WTC11 (cell line): ENCODE results near the gene CDA. TPM values are rescaled to one million over a fixed set of nuclear protein-coding genes. Genes with fewer than 3 reads are reported as not detected.

Source experiments
- ATAC-seq: fragments of 200-7000 bp; cut with Tn5 transposase; 2 replicates; pipeline ENCODE4 v1.10.0; 2021; ENCODE audit warnings: mild to moderate bottlenecking, moderate library complexity
- CTCF ChIA-PET: fragments of 300-600 bp; sonication (Branson Sonifier 250); formaldehyde crosslinking; loops from one replicate; lab custom pipeline; 2021; ENCODE audit warnings: antibody characterized with exemption; lab: Charles Lee
- POLR2A ChIA-PET: fragments of 350-600 bp; sonication (Branson Sonifier 250); formaldehyde crosslinking; loops from one replicate; lab custom pipeline; 2021; ENCODE audit warnings: antibody characterized with exemption; lab: Charles Lee
- DNase-seq: peaks from one replicate; pipeline ENCODE4 v3.0.0; 2021; ENCODE audit warnings: low spot score
- H3K27ac Mint-ChIP-seq: 2 replicates; pipeline ENCODE4 v1.8.0; 2021; ENCODE audit warnings: mixed read lengths
- H3K27me3 Mint-ChIP-seq: 2 replicates; pipeline ENCODE4 v1.8.0; 2021; ENCODE audit warnings: low read depth, mild to moderate bottlenecking, moderate library complexity, mixed read lengths
- H3K36me3 Mint-ChIP-seq: 2 replicates; pipeline ENCODE4 v1.8.0; 2021; ENCODE audit warnings: mixed read lengths
- H3K4me1 Mint-ChIP-seq: 2 replicates; pipeline ENCODE4 v1.8.0; 2022; ENCODE audit warnings: mixed read lengths
- H3K4me3 Mint-ChIP-seq: 2 replicates; pipeline ENCODE4 v1.8.0; 2021; ENCODE audit warnings: mild to moderate bottlenecking, moderate library complexity, mixed read lengths
- H3K9me3 Mint-ChIP-seq: 2 replicates; pipeline ENCODE4 v1.8.0; 2021; ENCODE audit warnings: mixed read lengths
- CREM ChIP-seq: sonication (generic); formaldehyde crosslinking; IDR thresholded peaks from 2 replicates; pipeline ENCODE4 v1.8.1; 2022; ENCODE audit warnings: mild to moderate bottlenecking, missing genetic modification reagents, moderate library complexity
- ELF4 ChIP-seq: sonication (generic); formaldehyde crosslinking; IDR thresholded peaks from 2 replicates; pipeline ENCODE4 v1.8.1; 2022; ENCODE audit warnings: low read depth, mild to moderate bottlenecking, moderate library complexity, missing genetic modification reagents
- ETV6 ChIP-seq: sonication (generic); formaldehyde crosslinking; IDR thresholded peaks from 2 replicates; pipeline ENCODE4 v1.8.1; 2022; ENCODE audit warnings: mild to moderate bottlenecking, missing genetic modification reagents
- FOXK1 ChIP-seq: sonication (generic); formaldehyde crosslinking; IDR thresholded peaks from 2 replicates; pipeline ENCODE4 v1.8.0; 2022; ENCODE audit warnings: mild to moderate bottlenecking, moderate library complexity, missing genetic modification reagents
- HMGA2 ChIP-seq: fragments of 250-450 bp; sonication (Bioruptor Pico); IDR thresholded peaks from 2 replicates; pipeline ENCODE4 v1.4.0; 2021; ENCODE audit warnings: mild to moderate bottlenecking, moderate library complexity
- IRF2 ChIP-seq: sonication (generic); formaldehyde crosslinking; IDR thresholded peaks from 2 replicates; pipeline ENCODE4 v1.8.0; 2022; ENCODE audit warnings: low read depth, missing genetic modification reagents, borderline replicate concordance
- JAZF1 ChIP-seq: fragments of 250-450 bp; sonication (Bioruptor Pico); IDR thresholded peaks from 2 replicates; pipeline ENCODE4 v1.9.0; 2021; ENCODE audit warnings: moderate library complexity, mild to moderate bottlenecking, inconsistent platforms
- NFATC4 ChIP-seq: fragments of 250-450 bp; sonication (Bioruptor Pico); IDR thresholded peaks from 2 replicates; pipeline ENCODE4 v1.9.0; 2021; ENCODE audit warnings: mild to moderate bottlenecking
- NR1H2 ChIP-seq: sonication (generic); formaldehyde crosslinking; IDR thresholded peaks from 2 replicates; pipeline ENCODE4 v1.9.0; 2021; ENCODE audit warnings: mild to moderate bottlenecking, moderate library complexity, missing genetic modification reagents
- RORB ChIP-seq: fragments of 250-450 bp; sonication (Bioruptor Pico); IDR thresholded peaks from 2 replicates; pipeline ENCODE4 v1.9.0; 2021; ENCODE audit warnings: mild to moderate bottlenecking
- TCF7 ChIP-seq: sonication (generic); formaldehyde crosslinking; IDR thresholded peaks from 2 replicates; pipeline ENCODE4 v1.8.0; 2022; ENCODE audit warnings: mild to moderate bottlenecking, low read depth, missing genetic modification reagents, moderate library complexity
- ZBTB21 ChIP-seq: sonication (generic); formaldehyde crosslinking; IDR thresholded peaks from 2 replicates; pipeline ENCODE4 v1.8.1; 2023; ENCODE audit warnings: mild to moderate bottlenecking, missing genetic modification reagents, borderline replicate concordance
- ZNF138 ChIP-seq: sonication (generic); formaldehyde crosslinking; conservative IDR thresholded peaks from 2 replicates; pipeline ENCODE4 v1.8.1; 2022; ENCODE audit warnings: mild to moderate bottlenecking, moderate library complexity, missing genetic modification reagents
- ZNF317 ChIP-seq: sonication (generic); formaldehyde crosslinking; IDR thresholded peaks from 2 replicates; pipeline ENCODE4 v1.8.1; 2023; ENCODE audit warnings: low read depth, mild to moderate bottlenecking, moderate library complexity, missing genetic modification reagents, borderline replicate concordance
- ZNF396 ChIP-seq: fragments of 250-450 bp; sonication (Bioruptor Pico); IDR thresholded peaks from 2 replicates; pipeline ENCODE4 v1.8.0; 2021; ENCODE audit warnings: mild to moderate bottlenecking, moderate library complexity, borderline replicate concordance
- ZNF423 ChIP-seq: fragments of 250-450 bp; sonication (Bioruptor Pico); IDR thresholded peaks from 2 replicates; pipeline ENCODE4 v2.1.2; 2022; ENCODE audit warnings: mild to moderate bottlenecking, moderate library complexity
- ZNF671 ChIP-seq: fragments of 250-450 bp; sonication (Bioruptor Pico); IDR thresholded peaks from 2 replicates; pipeline ENCODE4 v1.8.0; 2021; ENCODE audit warnings: mild to moderate bottlenecking
- total RNA-seq: library from RNA; stranded (reverse); gene quantifications from 3 replicates; pipeline ENCODE4 v1.2.3, GENCODE V29; 2021
- TF ChIP-seq, protein P1 (sequence below): sonication (generic); formaldehyde crosslinking; IDR thresholded peaks from 2 replicates; pipeline ENCODE4 v1.8.1; 2023; ENCODE audit warnings: mild to moderate bottlenecking, missing genetic modification reagents, moderate library complexity
- TF ChIP-seq, protein P2 (sequence below): fragments of 250-450 bp; sonication (Bioruptor Pico); IDR thresholded peaks from 2 replicates; pipeline ENCODE4 v1.8.0; 2021; ENCODE audit warnings: mild to moderate bottlenecking
- TF ChIP-seq, protein P3 (sequence below): sonication (generic); formaldehyde crosslinking; IDR thresholded peaks from 2 replicates; pipeline ENCODE4 v1.8.0; 2023; ENCODE audit warnings: missing genetic modification reagents, mild to moderate bottlenecking, borderline replicate concordance
- TF ChIP-seq, protein P4 (sequence below): sonication (generic); formaldehyde crosslinking; IDR thresholded peaks from 2 replicates; pipeline ENCODE4 v1.8.1; 2023; ENCODE audit warnings: mild to moderate bottlenecking, missing genetic modification reagents, moderate library complexity
- TF ChIP-seq, protein P5 (sequence below): sonication (generic); formaldehyde crosslinking; conservative IDR thresholded peaks from 2 replicates; pipeline ENCODE4 v1.8.1; 2022; ENCODE audit warnings: mild to moderate bottlenecking, missing genetic modification reagents
- TF ChIP-seq, protein P6 (sequence below): sonication (generic); formaldehyde crosslinking; IDR thresholded peaks from 2 replicates; pipeline ENCODE4 v1.8.0; 2022; ENCODE audit warnings: mild to moderate bottlenecking, missing genetic modification reagents

Gene CDA
- total RNA-seq, 1 experiment from 2014 or later = 12.5 TPM

DNA sequence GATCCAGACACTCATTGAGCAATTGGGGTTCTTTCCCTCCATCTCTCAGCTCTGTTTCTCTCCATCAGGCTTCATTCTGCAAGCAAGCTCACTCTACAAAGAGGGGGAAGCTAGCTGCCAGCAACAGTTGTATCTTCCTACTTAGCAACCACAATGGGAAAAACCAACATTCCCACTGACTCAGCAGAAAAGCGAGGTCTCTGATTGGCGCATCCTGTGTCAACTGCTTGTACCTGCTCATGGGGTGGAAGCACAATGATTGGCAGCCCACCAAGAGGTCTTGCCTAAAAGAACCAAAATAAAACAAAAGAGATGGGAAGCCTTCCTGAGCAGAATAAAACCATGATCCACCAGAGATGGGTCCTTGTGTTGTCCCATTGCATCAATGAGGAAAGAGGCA lies 4.0 kb upstream of the CDA start:
- no peak for ATAC-seq
- Mint-ChIP-seq H3K36me3 (no peaks in the 10 kb centered on the region), H3K4me3 (no peak overlapping the region), H3K4me1 (peaks cover 27% of the 10 kb centered on the region), H3K27ac (no peak overlapping the region), H3K27me3 (peaks cover 2% of the 10 kb centered on the region; the same call in 1 of the 2 replicates), H3K9me3 (no peaks in the 10 kb centered on the region)
- ChIA-PET CTCF (interaction anchor here (2.5 to 3.2 kb wide), 2 partner anchors 10 to 49 kb away, joined by 8 to 14 read pairs; no protein-coding TSS in a partner anchor), POLR2A (no interaction called here)
- TF ChIP-seq NR1H2 (CRISPR knock-in tag) (no peak), ZNF317 (CRISPR knock-in tag) (no peak), IRF2 (CRISPR knock-in tag) (no peak), ELF4 (CRISPR knock-in tag) (no peak), ZNF671 (CRISPR knock-in tag) (no peak), NFATC4 (no peak), JAZF1 (CRISPR knock-in tag) (no peak)
- TF ChIP-seq, protein P1, sequence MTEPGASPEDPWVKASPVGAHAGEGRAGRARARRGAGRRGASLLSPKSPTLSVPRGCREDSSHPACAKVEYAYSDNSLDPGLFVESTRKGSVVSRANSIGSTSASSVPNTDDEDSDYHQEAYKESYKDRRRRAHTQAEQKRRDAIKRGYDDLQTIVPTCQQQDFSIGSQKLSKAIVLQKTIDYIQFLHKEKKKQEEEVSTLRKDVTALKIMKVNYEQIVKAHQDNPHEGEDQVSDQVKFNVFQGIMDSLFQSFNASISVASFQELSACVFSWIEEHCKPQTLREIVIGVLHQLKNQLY = no peak
- DNase-seq = no peak

DNA sequence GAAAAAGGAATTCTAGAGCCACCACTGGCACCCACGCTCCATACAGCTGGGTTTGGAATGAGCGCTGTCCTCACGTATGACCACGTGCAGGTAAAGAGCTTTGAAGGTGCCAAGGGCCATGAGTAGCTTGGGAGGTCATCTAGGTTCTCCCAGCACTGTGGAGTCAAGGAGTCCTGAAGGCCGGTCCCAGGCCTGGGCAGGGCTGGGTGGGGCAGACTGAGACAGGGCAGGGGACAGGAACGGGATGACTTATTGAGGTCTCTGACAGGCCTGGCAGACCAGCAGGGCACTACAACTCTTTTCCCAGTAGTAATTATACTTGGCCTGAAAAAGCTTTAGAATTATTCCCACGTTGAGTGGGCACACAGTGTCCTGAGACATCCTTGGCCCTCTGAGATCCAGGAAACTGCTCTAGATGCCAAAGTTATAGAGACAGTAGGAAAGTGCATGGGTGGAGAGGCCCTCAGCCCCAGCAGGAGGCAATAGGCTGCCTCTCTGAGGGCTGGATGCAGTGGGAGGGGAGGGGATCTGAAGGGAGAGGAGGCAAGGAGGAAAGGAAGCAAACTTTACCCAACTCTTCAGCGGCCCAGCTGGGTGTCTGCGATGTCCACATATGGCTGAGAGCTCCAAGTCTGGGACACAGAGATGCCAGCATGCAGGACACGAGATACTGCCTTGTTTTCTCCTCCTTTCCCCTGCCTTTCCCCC lies 1.8 kb upstream of the CDA start:
- H3K27ac Mint-ChIP-seq = no peak overlapping the region
- no peaks in the 10 kb centered on the region for H3K9me3 Mint-ChIP-seq
- H3K27me3 Mint-ChIP-seq = peaks cover 2% of the 10 kb centered on the region; the same call in 1 of the 2 replicates
- ATAC-seq = no peak
- H3K4me3 Mint-ChIP-seq = no peak overlapping the region
- no peak for DNase-seq
- ChIA-PET POLR2A (no interaction called here), CTCF (interaction anchor here (1.8 to 4.2 kb wide), 3 partner anchors 12 to 110 kb away, joined by 4 to 41 read pairs (median 9); no protein-coding TSS in a partner anchor)
- peaks cover 36% of the 10 kb centered on the region for H3K4me1 Mint-ChIP-seq
- H3K36me3 Mint-ChIP-seq = no peaks in the 10 kb centered on the region
- TF ChIP-seq, protein P2, sequence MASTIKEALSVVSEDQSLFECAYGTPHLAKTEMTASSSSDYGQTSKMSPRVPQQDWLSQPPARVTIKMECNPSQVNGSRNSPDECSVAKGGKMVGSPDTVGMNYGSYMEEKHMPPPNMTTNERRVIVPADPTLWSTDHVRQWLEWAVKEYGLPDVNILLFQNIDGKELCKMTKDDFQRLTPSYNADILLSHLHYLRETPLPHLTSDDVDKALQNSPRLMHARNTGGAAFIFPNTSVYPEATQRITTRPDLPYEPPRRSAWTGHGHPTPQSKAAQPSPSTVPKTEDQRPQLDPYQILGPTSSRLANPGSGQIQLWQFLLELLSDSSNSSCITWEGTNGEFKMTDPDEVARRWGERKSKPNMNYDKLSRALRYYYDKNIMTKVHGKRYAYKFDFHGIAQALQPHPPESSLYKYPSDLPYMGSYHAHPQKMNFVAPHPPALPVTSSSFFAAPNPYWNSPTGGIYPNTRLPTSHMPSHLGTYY (CRISPR knock-in tag) = no peak
- TF ChIP-seq ZNF138 (no peak), ZBTB21 (CRISPR knock-in tag) (no peak), ZNF423 (CRISPR knock-in tag) (no peak), TCF7 (no peak)
- TF ChIP-seq, protein P3, sequence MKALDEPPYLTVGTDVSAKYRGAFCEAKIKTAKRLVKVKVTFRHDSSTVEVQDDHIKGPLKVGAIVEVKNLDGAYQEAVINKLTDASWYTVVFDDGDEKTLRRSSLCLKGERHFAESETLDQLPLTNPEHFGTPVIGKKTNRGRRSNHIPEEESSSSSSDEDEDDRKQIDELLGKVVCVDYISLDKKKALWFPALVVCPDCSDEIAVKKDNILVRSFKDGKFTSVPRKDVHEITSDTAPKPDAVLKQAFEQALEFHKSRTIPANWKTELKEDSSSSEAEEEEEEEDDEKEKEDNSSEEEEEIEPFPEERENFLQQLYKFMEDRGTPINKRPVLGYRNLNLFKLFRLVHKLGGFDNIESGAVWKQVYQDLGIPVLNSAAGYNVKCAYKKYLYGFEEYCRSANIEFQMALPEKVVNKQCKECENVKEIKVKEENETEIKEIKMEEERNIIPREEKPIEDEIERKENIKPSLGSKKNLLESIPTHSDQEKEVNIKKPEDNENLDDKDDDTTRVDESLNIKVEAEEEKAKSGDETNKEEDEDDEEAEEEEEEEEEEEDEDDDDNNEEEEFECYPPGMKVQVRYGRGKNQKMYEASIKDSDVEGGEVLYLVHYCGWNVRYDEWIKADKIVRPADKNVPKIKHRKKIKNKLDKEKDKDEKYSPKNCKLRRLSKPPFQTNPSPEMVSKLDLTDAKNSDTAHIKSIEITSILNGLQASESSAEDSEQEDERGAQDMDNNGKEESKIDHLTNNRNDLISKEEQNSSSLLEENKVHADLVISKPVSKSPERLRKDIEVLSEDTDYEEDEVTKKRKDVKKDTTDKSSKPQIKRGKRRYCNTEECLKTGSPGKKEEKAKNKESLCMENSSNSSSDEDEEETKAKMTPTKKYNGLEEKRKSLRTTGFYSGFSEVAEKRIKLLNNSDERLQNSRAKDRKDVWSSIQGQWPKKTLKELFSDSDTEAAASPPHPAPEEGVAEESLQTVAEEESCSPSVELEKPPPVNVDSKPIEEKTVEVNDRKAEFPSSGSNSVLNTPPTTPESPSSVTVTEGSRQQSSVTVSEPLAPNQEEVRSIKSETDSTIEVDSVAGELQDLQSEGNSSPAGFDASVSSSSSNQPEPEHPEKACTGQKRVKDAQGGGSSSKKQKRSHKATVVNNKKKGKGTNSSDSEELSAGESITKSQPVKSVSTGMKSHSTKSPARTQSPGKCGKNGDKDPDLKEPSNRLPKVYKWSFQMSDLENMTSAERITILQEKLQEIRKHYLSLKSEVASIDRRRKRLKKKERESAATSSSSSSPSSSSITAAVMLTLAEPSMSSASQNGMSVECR (CRISPR knock-in tag) = no peak

DNA sequence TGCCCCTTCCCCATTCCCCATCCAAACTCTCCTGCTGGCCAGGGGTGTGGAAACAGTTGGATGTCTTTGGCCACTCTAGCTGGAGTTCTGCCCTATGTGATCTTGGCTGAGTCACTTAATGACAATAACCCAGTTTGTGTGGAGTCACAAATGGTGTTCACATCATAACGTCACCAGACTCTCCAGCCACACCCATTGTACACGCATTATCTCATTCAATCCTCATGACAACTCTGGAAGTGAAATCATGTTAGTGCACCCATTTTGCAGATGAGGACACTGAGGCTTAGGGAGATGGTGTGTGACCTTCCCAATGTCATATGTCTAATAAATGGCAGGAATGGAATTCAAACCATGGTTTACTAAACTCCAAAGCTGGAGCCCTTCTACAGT lies 1.2 kb upstream of the CDA start:
- CTCF ChIA-PET = interaction anchor here (1.8 to 4.2 kb wide), 3 partner anchors 12 to 109 kb away, joined by 4 to 41 read pairs (median 9); no protein-coding TSS in a partner anchor
- no peak overlapping the region for H3K27ac Mint-ChIP-seq
- TF ChIP-seq ETV6 (CRISPR knock-in tag) (no peak), CREM (CRISPR knock-in tag) (no peak), FOXK1 (CRISPR knock-in tag) (no peak), RORB (CRISPR knock-in tag) (no peak), HMGA2 (CRISPR knock-in tag) (no peak), ZNF396 (CRISPR knock-in tag) (no peak)
- TF ChIP-seq, protein P4, sequence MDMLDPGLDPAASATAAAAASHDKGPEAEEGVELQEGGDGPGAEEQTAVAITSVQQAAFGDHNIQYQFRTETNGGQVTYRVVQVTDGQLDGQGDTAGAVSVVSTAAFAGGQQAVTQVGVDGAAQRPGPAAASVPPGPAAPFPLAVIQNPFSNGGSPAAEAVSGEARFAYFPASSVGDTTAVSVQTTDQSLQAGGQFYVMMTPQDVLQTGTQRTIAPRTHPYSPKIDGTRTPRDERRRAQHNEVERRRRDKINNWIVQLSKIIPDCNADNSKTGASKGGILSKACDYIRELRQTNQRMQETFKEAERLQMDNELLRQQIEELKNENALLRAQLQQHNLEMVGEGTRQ (CRISPR knock-in tag) = no peak
- TF ChIP-seq, protein P5, sequence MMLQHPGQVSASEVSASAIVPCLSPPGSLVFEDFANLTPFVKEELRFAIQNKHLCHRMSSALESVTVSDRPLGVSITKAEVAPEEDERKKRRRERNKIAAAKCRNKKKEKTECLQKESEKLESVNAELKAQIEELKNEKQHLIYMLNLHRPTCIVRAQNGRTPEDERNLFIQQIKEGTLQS (CRISPR knock-in tag) = no peak
- TF ChIP-seq, protein P6, sequence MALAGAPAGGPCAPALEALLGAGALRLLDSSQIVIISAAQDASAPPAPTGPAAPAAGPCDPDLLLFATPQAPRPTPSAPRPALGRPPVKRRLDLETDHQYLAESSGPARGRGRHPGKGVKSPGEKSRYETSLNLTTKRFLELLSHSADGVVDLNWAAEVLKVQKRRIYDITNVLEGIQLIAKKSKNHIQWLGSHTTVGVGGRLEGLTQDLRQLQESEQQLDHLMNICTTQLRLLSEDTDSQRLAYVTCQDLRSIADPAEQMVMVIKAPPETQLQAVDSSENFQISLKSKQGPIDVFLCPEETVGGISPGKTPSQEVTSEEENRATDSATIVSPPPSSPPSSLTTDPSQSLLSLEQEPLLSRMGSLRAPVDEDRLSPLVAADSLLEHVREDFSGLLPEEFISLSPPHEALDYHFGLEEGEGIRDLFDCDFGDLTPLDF (CRISPR knock-in tag) = no peak
- TF ChIP-seq, all 79 proteins: peak for 0
- Mint-ChIP-seq H3K27me3 (peaks cover 2% of the 10 kb centered on the region; the same call in 1 of the 2 replicates), H3K36me3 (no peaks in the 10 kb centered on the region), H3K4me3 (no peak overlapping the region), H3K4me1 (peaks cover 34% of the 10 kb centered on the region), H3K9me3 (no peaks in the 10 kb centered on the region)
- POLR2A ChIA-PET = no interaction called here
- DNase-seq (no peak), ATAC-seq (no peak)
